HG02678 (cell line): Measurements from ENCODE around the gene UGCG.
A peak's percentile ranks its signal among the peaks of the same experiment; 100 is the strongest.
"Not testable (repeated sequence)": the region's sequence is repeated elsewhere in the genome, so short reads cannot be mapped to it uniquely, and the experiment has no call there.

Source experiments
- ATAC-seq: cut with Tn5 transposase; IDR thresholded peaks from one replicate; pipeline ENCODE4 v1.9.1; 2021; ENCODE audit warnings: mild to moderate bottlenecking, moderate library complexity; ENCODE audit not compliant: unreplicated experiment

Gene UGCG

DNA sequence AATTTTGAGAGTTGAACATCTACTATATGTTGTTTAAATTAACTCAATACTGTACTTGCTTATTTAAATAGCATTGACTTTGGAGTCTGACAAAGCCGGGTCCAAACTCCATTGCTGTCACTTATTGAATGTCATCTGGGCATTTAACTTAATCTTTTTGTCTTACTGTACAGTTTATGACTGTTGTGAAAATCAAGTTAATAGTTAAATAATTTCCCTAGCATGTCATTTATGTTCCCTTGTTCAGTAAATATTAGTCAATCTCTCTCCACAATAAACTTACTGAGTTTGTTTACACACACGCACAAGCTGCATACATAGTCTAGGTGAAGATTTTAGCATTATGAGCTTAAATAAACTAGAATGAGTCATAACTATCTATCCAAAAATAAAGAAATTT is 6.3 kb upstream of the UGCG start:
- no peak for ATAC-seq

DNA sequence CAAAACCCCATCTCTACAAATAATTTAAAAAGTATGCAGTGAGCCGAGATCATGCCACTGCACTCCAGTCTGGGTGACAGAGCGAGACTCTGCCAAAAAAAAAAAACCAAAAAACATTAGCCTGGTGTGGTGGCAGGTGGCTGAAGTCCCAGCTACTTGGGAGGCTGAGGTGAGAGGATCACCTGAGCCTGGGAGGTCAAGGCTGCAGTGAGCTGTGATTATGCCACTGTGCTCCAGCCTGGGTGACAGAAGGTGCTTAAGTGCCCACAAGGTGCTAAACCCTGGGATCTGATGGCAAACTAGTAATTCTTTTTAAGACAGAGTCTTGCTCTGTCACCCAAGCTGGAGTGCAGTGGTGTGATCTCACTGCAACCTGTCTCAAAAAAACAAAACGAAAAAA is 5.7 kb upstream of the UGCG start:
- ATAC-seq: not testable (repeated sequence)

DNA sequence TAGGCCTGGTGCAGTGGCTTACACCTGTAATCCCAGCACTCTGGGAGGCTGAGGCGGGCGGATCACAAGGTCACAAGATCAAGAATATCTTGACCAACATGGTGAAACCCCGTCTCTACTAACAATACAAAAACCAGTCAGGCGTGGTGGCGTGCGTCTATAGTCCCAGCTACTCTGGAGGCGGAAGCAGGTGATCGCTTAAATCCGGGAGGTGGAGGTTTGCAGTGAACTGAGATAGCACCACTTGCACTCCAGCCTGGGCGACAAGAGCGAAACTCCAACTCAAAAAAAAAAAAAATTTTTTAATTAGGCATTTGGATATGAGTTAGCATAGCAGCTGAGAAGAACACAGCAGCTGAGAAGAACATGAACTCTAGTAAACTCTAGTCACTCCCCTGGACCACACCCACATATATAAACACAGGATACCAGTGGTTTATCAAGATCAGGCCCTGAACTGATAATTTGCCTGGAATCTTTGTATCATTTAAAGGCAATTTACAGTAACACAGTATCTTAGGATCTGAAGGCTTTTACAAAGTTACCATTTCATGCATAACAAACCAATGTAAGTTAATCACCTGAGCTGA is 4.6 kb upstream of the UGCG start:
- ATAC-seq: no peak

GRCh38 chr9:111896942-111897600 is 457 bp downstream of the UGCG start:
- ATAC-seq: peak; percentile 47

GRCh38 chr9:111897601-111898137 is 1.1 kb downstream of the UGCG start:
- ATAC-seq: peak; percentile 31

DNA sequence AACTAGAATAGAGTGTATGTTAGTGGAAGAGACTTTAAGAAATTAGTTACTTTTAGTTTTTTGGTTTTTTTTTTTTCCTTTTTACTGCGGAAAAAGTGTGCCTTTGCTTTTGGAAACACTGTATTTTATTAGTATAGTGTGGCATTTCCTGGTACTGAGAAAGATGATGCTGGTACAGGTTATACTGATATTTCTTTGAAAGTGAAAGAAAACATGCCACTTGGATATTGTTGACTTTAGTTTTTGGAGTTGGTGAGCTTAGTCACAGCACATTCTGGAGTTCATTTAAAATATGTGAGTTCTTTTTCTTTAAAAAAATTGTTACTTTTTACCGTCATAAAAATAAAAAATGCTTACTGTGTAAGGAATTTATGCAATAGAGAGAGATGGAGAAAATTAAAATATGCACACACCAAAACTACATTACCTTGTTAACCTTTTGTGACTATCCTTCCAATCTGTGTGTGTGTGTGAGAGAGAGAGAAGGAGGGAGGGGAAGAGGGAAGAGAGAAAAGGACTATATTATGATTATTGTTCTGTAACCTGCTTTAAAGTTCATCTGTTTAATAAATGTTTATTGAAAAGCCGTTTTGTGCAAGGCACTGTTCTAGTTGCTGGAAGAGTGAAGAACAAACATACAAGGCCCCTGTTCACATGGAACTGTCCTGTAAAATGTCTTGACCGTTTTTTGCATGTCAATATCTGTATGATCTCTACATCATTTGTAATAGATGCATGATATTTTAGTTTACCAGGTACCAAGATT is 1.9 kb downstream of the UGCG start:
- ATAC-seq: no peak

- no peak for ATAC-seq
Measured at GRCh38 chr9:111900151-111900857, 3.7 kb downstream of the UGCG start.

GRCh38 chr9:111900858-111901612 is 4.4 kb downstream of the UGCG start:
- no peak for ATAC-seq

DNA sequence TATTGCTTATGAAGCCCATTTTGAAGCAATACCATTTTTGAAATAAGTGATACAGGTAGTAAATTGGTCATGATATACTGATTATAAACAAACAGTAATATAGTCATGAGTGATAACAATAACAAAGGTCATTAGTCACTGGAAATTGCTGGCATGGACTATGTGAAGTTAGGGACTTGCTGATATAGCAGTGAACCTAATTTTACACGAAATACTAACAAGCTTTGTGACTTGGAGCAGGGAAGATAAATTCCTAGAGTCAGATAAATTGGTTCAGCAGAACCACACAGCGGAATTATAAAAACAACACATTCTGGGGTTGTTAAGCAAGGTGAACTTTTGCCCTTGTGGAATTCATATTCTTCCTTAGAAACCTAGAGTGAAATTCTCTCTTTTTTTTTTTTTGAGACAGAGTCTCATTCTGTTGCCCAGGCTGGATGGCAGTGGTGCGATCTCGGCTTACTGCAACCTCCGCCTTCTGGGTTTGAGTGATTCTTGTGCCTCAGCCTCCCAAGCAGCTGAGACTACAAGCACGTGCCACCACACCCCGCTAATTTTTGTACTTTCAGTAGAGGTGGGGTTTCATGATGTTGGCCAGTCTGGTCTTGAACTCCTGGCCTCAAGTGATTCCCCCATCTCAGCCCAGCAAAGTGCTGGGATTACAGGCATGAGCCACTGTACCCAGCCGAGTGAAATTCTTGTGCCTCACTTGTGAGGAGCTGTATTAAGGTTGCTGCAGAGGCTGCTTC is 6.0 kb downstream of the UGCG start:
- ATAC-seq: no peak

DNA sequence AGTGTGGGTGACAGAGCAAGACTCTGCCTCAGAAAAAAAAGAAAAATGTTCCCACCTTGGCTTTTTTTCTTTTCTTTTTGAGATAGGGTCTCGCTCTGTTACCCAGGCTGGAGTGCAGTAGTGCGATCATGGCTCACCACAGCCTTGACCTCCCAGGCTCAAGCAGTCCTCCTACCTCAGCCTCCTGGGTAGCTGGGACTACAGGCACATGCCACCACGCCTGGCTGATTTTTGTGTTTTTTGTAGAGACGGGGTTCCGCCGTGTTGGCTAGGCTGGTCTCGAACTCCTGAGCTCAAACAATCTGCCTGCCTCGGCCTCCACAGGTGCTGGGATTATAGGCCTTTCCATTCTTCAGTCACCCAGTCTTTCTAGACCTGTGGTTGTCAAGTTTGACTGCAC is 6.9 kb downstream of the UGCG start:
- not testable (repeated sequence) for ATAC-seq

DNA sequence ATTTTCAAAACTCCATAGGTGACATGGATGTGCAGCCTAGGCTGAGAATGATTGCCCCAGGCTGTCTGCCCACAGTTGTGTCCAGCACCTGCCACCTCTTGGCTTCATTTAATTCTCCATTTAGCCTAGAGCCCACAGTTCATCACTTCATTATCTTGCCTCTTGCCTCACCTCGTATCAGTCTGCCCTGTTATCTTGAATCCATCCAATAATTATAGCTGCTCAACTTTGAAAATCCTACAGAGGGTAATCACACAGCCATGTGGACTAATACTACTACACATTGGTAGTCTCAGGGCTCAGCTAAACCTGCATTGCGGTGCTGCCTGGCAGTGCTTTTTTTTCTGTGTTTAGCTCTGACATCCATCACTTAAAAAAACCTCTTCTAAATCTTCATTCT is 7.4 kb downstream of the UGCG start:
- no peak for ATAC-seq

DNA sequence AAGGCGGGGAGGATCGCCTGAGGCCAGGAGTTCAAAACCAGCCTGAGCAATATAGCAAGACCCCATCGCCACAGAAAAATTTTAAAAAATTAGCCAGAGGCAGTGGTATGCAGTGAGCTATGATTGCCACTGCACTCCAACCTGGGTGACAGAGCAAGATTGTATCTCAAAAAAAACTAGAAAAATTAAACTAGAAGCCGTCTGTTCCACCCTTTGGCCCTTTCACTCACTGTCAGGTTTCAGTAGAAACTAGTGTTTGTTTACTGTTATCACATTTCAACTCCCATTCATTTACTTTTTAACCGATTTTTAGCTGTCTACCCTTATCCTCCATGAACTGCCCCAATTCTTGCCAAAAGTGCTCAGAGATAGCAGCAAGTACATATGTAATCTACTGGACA is 8.3 kb downstream of the UGCG start:
- no peak for ATAC-seq

DNA sequence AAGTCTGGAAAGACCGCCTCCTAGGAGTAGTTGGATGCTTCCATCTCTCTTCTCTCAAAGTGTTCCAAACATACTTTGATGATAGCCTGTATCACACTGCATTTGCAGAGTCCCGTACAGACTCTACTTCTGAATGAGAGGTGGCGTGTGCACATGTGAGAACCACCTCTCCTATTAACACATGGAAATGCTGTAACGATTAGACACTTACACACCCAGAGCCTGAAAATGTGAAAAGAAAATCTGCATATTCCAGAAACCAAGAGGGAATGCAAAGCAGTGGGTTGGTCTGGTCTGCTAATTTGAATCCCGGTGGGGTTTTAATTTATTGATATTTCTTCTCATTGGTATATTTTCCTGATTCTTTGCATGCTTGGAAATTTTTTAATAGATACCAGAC is 10.5 kb downstream of the UGCG start:
- no peak for ATAC-seq

DNA sequence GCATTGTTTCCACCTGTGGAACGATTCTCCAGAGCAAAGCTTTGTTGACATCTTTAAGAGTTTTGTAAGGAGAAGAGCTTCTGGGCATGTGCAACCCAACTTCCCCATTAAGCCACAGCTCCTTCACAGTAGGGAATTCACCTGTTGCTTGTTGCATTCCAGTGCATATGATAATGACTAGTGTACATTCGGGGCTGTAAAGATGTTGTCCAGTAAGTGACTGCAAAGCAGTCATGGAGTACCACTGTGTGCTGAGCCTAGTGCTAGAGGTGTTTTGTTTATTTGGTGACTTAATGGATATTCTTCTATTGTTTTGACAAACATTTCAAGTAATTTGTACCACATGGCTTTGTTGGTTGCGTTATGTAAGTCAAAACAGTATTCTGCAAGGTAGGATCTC is 12.8 kb downstream of the UGCG start:
- ATAC-seq: no peak

DNA sequence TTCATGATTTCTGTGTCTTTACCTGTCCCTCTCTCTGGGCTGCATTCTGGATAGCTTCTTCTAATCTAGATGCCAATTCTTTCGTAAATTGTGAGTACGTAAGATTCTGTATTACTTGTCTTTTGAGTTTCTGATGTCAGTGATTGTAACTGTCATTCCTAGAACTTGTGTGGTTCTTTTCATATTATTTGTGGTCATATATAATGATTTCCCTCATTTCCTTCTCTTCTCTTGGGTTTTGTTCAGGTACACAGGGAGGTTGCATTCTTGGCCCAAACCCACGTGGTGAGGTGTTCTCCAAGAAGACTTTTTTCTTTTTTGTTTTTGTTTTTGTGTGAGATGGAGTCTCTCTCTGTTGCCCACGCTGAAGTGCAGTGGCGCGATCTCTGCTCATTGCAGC is 13.8 kb downstream of the UGCG start:
- no peak for ATAC-seq

- ATAC-seq: no peak
Measured at GRCh38 chr9:111913159-111913558, 16.5 kb downstream of the UGCG start.

GRCh38 chr9:111914749-111915424 is 18.3 kb downstream of the UGCG start:
- no peak for ATAC-seq

GRCh38 chr9:111915425-111915758 is 18.8 kb downstream of the UGCG start:
- no peak for ATAC-seq

GRCh38 chr9:111916234-111916645 is 19.6 kb downstream of the UGCG start:
- ATAC-seq: peak; percentile 54
